Measurements from ENCODE around the gene CDK9. TPM values are rescaled to one million over a fixed set of nuclear protein-coding genes. Genes with fewer than 3 reads are reported as not detected.
A peak's percentile ranks its signal among the peaks of the same experiment; 100 is the strongest.

CDK9 gene
- total and polyA plus RNA-seq, 10 donors, result 49.2 to 149 (median 97.4) TPM

GRCh38 chr9:127815512-127816361 lies 29.9 kb downstream of the CDK9 start:
- H3K27ac ChIP-seq, result peak overlapping the region in 4 of 8 donors; percentile 14 to 53 (median 34)
- DNase-seq, result no peak
- no peak overlapping the region for H3K4me3 ChIP-seq
- 83 to 93% (median 88%) methylated on average over 18 to 33 of the region's 33 CpGs for WGBS, 5 donors
- TF ChIP-seq POLR2A (IDR thresholded peaks at IDR 0.05), result no peak
- no peak for TF ChIP-seq CTCF (IDR thresholded peaks at IDR 0.05 in 8 of 11, conservative IDR thresholded peaks at IDR 0.05 in 3 of 11)
- TF ChIP-seq POLR2AphosphoS5 (IDR thresholded peaks at IDR 0.05), result peak in 2 of 3 donors; percentile 30 to 69
- H3K27me3 ChIP-seq (replicated peaks in 1 of 7), result no peaks in the 10 kb centered on the region
- H3K36me3 ChIP-seq, result peaks cover 0 to 100% (median 87%) of the 10 kb centered on the region in 6 donors
- intact Hi-C loops (cut with DNase I; ENCODE audit: low total_unique reads), result no loop called here
- H3K4me1 ChIP-seq, result peaks cover 0 to 55% (median 27%) of the 10 kb centered on the region in 6 donors
- no peaks in the 10 kb centered on the region for H3K9me3 ChIP-seq

DNA sequence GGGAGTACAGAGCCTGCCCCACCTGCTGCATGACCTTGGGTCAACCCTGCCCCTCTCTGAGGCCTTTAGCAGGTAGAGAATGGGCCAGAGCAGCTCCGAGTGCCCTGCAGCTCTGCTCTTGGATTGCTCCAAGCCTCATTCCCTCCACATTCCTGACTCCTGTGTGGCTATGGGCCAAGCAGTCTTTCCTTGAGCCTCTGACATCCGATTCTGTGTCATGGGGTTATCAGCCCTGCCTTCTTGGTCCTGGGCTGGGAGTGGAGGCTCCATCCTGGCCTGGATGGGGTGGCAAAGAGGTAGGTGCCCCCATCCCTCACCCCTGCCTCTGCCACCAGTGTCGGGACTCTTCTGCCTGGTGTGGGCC lies 30.5 kb downstream of the CDK9 start:
- WGBS, 5 donors, result 66 to 85% (median 81%) methylated on average over 3 of the region's 3 CpGs
- Histone ChIP-seq H3K27ac (peak overlapping the region in 5 of 8 donors; percentile 14 to 53 (median 36)), H3K4me1 (peaks cover 0 to 55% (median 27%) of the 10 kb centered on the region in 6 donors), H3K4me3 (no peak overlapping the region), H3K27me3 (replicated peaks in 1 of 7) (no peaks in the 10 kb centered on the region), H3K9me3 (no peaks in the 10 kb centered on the region), H3K36me3 (peaks cover 0 to 100% (median 92%) of the 10 kb centered on the region in 6 donors)
- intact Hi-C loops (cut with DNase I; ENCODE audit: low total_unique reads), result no loop called here
- no peak for DNase-seq
- no peak for TF ChIP-seq CTCF (IDR thresholded peaks at IDR 0.05 in 8 of 11, conservative IDR thresholded peaks at IDR 0.05 in 3 of 11)
- TF ChIP-seq POLR2AphosphoS5 (IDR thresholded peaks at IDR 0.05), result no peak
- TF ChIP-seq POLR2A (IDR thresholded peaks at IDR 0.05), result no peak

- intact Hi-C loops (cut with DNase I; ENCODE audit: low total_unique reads), result no loop called here
- no peaks in the 10 kb centered on the region for H3K9me3 ChIP-seq
- TF ChIP-seq POLR2A (IDR thresholded peaks at IDR 0.05), result no peak
- TF ChIP-seq CTCF (IDR thresholded peaks at IDR 0.05 in 8 of 11, conservative IDR thresholded peaks at IDR 0.05 in 3 of 11), result no peak
- TF ChIP-seq POLR2AphosphoS5 (IDR thresholded peaks at IDR 0.05), result peak in 2 of 3 donors; percentile 16 to 57
- H3K4me1 ChIP-seq, result peaks cover 0 to 55% (median 27%) of the 10 kb centered on the region in 6 donors
- WGBS, 5 donors, result 72 to 92% (median 87%) methylated on average over 4 to 8 of the region's 8 CpGs
- peaks cover 0 to 100% (median 91%) of the 10 kb centered on the region in 6 donors for H3K36me3 ChIP-seq
- no peak for DNase-seq
- no peak overlapping the region for H3K4me3 ChIP-seq
- no peaks in the 10 kb centered on the region for H3K27me3 ChIP-seq (replicated peaks in 1 of 7)
- H3K27ac ChIP-seq, result peak overlapping the region in 5 of 8 donors; percentile 14 to 53 (median 36)
These were observed 30.9 kb downstream of the CDK9 start for GRCh38 chr9:127816728-127817127.

DNA sequence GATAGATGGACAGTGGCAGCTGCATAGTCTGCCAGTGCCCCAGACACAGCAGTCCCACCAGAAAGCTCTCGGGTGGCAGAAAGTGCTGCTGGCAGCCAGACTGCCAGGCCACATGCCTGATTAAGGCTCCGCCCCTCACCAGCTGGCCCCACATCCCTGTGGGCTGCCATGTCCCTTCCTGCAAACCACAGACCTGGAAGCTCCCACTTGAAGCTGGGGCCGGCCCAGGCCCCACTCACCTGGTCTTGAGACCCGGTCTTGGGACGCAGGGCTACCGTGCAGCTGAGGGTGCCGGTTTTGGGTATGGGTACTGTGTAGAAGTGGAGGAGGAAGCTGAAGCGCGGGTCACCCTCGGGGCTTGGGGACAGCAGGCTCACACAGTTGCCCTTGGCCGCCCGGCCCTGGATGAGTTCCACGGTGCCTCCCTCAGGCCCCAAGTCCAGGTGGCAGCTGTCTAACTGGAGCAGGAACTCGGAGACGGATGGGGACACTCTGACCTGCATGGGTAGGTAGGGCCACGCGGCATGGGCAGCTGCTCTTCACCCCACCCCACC lies 32.1 kb downstream of the CDK9 start:
- peaks cover 0 to 98% (median 83%) of the 10 kb centered on the region in 6 donors for H3K36me3 ChIP-seq

More for the DNA sequence above, 32.1 kb downstream of the CDK9 start:
- 64 to 76% (median 72%) methylated on average over 14 to 17 of the region's 17 CpGs for WGBS, 5 donors
- H3K4me1 ChIP-seq, result peaks cover 0 to 63% (median 27%) of the 10 kb centered on the region in 6 donors
- H3K9me3 ChIP-seq, result no peaks in the 10 kb centered on the region
- H3K27me3 ChIP-seq (replicated peaks in 1 of 7), result no peaks in the 10 kb centered on the region
- TF ChIP-seq CTCF (IDR thresholded peaks at IDR 0.05 in 8 of 11, conservative IDR thresholded peaks at IDR 0.05 in 3 of 11), result no peak
- TF ChIP-seq POLR2AphosphoS5 (IDR thresholded peaks at IDR 0.05), result peak in 2 of 3 donors; percentile 43 to 76
- no peak for DNase-seq
- H3K27ac ChIP-seq, result peak overlapping the region in 5 of 8 donors; percentile 23 to 53 (median 36)
- no peak overlapping the region for H3K4me3 ChIP-seq
- intact Hi-C loops (cut with DNase I; ENCODE audit: low total_unique reads), result no loop called here

Data from spleen (tissue), 11 donors.